Nephron progenitor cell (in vitro differentiated cells): ENCODE results near the gene TXLNB.

Experiments
- DNase-seq: peaks from one replicate; pipeline ENCODE4 v3.0.0; 2021
- H3K27ac Mint-ChIP-seq: 2 replicates; pipeline ENCODE4 v1.8.0; 2021; ENCODE audit warnings: mild to moderate bottlenecking, moderate library complexity, mixed read lengths
- H3K27me3 Mint-ChIP-seq: 2 replicates; pipeline ENCODE4 v1.8.0; 2021; ENCODE audit warnings: mild to moderate bottlenecking, low read depth, mixed read lengths; ENCODE audit not compliant: poor library complexity
- H3K36me3 Mint-ChIP-seq: 2 replicates; pipeline ENCODE4 v1.8.0; 2021; ENCODE audit warnings: low read depth, mixed read lengths
- H3K4me1 Mint-ChIP-seq: 2 replicates; pipeline ENCODE4 v1.8.0; 2021; ENCODE audit warnings: mixed read lengths
- H3K4me3 Mint-ChIP-seq: 2 replicates; pipeline ENCODE4 v1.8.0; 2021; ENCODE audit warnings: mild to moderate bottlenecking, moderate library complexity, mixed read lengths
- H3K9me3 Mint-ChIP-seq: 2 replicates; pipeline ENCODE4 v1.8.0; 2021; ENCODE audit warnings: mild to moderate bottlenecking, moderate library complexity, mixed read lengths
- TF ChIP-seq, protein P1 (sequence below): fragments of 200-600 bp; sonication (generic); IDR thresholded peaks from 2 replicates; pipeline ENCODE4 v1.5.0; 2021; ENCODE audit warnings: antibody characterized with exemption

Gene TXLNB

DNA sequence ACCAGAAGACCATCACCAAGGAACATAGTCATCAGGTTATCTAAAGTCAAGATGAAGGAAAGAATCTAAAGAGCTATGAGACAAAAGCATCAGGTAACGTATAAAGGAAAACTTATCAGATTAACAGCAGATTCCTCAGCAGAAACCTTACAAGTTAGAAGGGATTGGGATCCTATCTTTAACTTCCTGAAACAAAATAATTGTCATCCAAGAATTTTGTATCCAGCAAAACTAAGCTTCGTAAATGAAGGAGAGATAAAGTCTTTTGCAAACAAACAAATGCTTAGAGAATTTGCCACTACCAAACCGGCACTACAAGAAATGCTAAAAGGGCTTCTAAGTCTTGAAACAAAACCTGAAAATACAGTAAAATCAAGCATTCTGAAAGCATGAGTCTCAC lies 86.0 kb downstream of the TXLNB start:
- peaks cover 3% of the 10 kb centered on the region for H3K27me3 Mint-ChIP-seq
- H3K9me3 Mint-ChIP-seq = peaks cover 55% of the 10 kb centered on the region
- H3K36me3 Mint-ChIP-seq = peaks cover 18% of the 10 kb centered on the region
- H3K4me1 Mint-ChIP-seq = no peaks in the 10 kb centered on the region
- no peak overlapping the region for H3K27ac Mint-ChIP-seq
- no peak overlapping the region for H3K4me3 Mint-ChIP-seq
- no peak for DNase-seq
- TF ChIP-seq, protein P1, sequence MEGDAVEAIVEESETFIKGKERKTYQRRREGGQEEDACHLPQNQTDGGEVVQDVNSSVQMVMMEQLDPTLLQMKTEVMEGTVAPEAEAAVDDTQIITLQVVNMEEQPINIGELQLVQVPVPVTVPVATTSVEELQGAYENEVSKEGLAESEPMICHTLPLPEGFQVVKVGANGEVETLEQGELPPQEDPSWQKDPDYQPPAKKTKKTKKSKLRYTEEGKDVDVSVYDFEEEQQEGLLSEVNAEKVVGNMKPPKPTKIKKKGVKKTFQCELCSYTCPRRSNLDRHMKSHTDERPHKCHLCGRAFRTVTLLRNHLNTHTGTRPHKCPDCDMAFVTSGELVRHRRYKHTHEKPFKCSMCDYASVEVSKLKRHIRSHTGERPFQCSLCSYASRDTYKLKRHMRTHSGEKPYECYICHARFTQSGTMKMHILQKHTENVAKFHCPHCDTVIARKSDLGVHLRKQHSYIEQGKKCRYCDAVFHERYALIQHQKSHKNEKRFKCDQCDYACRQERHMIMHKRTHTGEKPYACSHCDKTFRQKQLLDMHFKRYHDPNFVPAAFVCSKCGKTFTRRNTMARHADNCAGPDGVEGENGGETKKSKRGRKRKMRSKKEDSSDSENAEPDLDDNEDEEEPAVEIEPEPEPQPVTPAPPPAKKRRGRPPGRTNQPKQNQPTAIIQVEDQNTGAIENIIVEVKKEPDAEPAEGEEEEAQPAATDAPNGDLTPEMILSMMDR = no peak

DNA sequence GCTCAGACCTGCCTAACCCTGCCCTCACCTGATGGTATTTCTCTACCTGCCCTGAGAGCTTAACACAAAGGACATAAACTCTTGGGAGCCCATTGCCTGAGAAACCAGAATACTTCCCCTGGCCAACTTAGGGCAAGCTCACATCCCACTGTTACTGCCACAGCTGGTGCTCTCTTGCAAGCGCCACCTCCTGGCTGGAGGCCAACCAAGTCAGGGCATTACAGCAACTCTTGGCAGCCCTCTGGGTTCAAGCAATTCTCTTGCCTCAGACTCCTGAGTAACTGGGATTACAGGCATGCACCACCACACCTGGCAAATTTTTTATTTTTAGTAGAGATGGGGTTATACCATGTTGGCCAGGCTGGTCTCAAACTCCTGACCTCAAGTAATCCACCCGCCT lies 86.8 kb downstream of the TXLNB start:
- H3K27ac Mint-ChIP-seq = no peak overlapping the region
- peaks cover 3% of the 10 kb centered on the region for H3K27me3 Mint-ChIP-seq
- DNase-seq = no peak
- H3K4me1 Mint-ChIP-seq = no peaks in the 10 kb centered on the region
- peaks cover 46% of the 10 kb centered on the region for H3K9me3 Mint-ChIP-seq
- H3K36me3 Mint-ChIP-seq = peaks cover 14% of the 10 kb centered on the region
- H3K4me3 Mint-ChIP-seq = no peak overlapping the region
- TF ChIP-seq, protein P1 = no peak

DNA sequence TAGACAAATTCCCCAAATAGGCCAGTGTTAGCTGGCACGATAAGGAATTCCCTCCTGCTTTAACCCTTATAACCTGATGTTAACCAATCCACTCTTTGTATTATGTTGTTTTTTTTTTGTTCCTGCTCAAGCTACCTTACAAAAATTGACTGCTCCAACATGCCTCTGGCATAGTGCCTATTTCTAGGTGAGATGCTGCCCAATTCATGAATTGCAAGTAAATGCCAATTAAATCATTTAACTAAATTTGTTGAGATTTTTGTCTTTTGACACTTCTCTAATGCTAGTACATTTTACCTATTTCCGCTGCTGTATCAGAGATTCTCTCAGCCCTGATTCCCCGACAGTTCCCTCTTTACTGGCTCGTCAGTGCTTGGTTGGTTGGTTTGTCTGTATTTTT lies 90.4 kb downstream of the TXLNB start:
- Mint-ChIP-seq H3K4me1 (no peaks in the 10 kb centered on the region), H3K36me3 (peaks cover 6% of the 10 kb centered on the region), H3K27ac (no peak overlapping the region), H3K9me3 (peaks cover 12% of the 10 kb centered on the region), H3K4me3 (no peak overlapping the region), H3K27me3 (peaks cover 3% of the 10 kb centered on the region)
- no peak for DNase-seq
- TF ChIP-seq, protein P1 = no peak

DNA sequence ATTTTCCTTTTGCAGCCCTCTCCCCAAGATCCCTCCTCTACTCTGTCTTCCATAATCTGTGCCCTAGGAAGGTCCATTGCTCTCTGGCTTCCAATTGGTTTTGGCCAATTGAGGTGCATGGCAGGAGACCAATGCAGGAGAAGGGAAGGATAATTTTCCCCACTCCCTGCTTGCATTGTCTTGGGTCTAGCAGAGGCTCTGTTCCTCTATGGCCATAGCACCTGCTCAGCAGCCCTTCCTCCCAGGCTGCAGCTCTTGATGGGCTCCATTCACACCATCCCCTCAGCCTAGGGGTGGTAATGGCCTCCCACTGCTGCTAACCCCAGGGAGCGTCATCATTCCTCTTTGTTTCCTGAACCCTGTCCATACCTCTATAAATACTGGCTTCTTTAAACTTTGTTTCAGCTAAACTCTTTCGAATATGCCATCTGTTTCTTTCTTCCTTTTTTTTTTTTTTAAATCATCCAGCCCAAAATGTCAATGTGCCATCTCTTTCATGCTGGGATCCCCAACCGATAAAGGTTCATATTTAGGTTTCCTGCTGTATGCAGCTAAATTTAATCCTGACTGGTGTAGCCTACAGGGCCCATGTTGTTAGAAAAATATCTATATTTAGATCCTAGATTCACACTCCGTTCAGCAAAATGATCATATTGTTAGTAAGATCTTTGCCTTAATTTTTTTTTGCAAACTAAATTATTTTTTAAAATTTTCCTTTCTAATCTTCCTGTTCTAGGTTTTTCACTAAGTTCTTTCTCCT lies 93.1 kb downstream of the TXLNB start:
- Mint-ChIP-seq H3K4me3 (no peak overlapping the region), H3K27ac (no peak overlapping the region), H3K4me1 (peaks cover 5% of the 10 kb centered on the region), H3K27me3 (peaks cover 3% of the 10 kb centered on the region), H3K9me3 (no peaks in the 10 kb centered on the region), H3K36me3 (no peaks in the 10 kb centered on the region)
- TF ChIP-seq, protein P1 = no peak
- no peak for DNase-seq

DNA sequence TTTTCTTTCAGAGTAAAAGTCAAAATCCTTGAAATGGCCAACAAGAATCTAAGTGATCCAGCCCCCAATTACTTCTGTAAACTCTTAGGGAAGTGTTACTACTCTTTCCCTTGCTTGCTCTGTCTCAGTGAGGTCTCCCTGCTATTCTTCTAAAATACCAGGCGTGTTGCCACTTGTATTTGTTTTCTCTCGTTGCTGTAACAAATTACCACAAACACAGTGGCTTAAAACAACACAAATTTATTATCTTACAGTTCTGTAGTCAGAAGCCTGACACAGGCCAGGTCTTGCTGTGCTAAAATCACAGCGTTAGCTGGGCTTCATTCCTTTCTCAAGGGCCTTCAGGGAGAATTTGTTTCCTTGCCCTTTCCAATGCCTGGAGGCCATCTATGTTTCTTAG lies 97.1 kb downstream of the TXLNB start:
- peaks cover 5% of the 10 kb centered on the region for H3K4me1 Mint-ChIP-seq
- H3K36me3 Mint-ChIP-seq = no peaks in the 10 kb centered on the region
- no peak overlapping the region for H3K27ac Mint-ChIP-seq
- TF ChIP-seq, protein P1 = no peak
- DNase-seq = no peak
- H3K9me3 Mint-ChIP-seq = no peaks in the 10 kb centered on the region
- no peak overlapping the region for H3K4me3 Mint-ChIP-seq
- H3K27me3 Mint-ChIP-seq = peaks cover 4% of the 10 kb centered on the region
